Myocyte (in vitro differentiated cells): ENCODE results near the gene CDC37L1. TPM values are rescaled to one million over a fixed set of nuclear protein-coding genes. Genes with fewer than 3 reads are reported as not detected.

Source experiments
- DNase-seq: peaks from one replicate; pipeline ENCODE4 v3.0.0-alpha.2; 2012; ENCODE audit warnings: low read depth
- total RNA-seq: library from RNA; depleted of rRNA; stranded (reverse); fragments of >200 nt; gene quantifications from 2 replicates; pipeline ENCODE4 v1.2.3, GENCODE V29; 2014

CDC37L1 gene
- total RNA-seq, 1 donor from 2014 or later = 78.6 TPM

DNA sequence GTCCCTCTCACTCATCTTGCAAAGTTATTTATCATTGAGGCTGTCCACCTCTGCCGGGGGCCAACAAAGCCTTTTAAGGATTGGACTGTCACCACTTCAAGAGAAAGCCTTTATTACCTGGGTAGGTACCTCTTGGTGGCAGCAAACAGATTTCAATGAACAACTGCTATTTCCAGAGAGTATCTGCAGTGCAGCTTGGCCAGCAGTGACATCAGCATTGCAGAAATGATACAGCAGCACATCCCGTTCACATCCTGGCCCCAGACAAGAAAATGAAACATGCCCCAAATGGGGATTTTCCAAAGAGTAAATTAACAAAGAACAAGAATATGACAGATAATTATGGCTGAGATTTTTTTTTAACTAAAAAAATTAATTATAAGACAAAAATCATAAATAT lies 10.8 kb upstream of the CDC37L1 start:
- DNase-seq = no peak

DNA sequence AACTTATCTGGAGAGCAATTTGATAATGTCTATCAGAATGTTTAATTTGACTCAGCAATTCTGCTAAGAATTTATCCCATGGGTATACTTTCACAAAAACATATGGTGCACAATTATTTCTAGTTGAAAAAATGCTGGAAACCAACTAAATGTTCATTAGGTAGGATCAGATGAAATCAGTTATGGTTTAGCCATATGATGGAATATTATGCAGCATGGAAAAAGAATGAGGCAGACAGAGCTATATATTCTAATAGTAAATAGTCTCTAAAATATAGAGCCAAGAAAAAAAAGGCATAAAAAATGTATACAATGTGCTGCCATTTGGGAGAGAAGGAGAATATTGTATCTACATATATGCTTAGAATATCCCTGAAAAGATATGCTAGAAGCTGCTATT lies 9.5 kb upstream of the CDC37L1 start:
- DNase-seq = no peak

DNA sequence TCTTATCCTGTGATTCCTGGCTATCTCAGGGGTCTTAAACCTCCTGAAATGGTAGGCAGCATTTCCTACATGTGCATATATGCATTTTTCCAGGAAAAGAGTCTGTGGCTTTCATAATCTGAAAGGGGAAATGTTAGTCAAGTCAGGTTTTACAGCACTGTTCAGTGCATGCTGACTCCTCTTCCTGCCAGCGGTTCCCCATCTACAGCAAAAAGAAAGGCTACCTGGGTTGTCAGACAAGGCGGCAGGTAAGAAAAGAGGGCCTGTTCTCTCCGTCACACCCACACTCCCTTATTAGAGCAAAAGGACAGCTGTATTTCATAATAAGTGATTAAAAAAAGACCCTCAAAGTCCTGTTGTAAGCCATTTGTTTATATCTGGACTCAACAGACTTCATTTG lies 8.8 kb upstream of the CDC37L1 start:
- DNase-seq = no peak

DNA sequence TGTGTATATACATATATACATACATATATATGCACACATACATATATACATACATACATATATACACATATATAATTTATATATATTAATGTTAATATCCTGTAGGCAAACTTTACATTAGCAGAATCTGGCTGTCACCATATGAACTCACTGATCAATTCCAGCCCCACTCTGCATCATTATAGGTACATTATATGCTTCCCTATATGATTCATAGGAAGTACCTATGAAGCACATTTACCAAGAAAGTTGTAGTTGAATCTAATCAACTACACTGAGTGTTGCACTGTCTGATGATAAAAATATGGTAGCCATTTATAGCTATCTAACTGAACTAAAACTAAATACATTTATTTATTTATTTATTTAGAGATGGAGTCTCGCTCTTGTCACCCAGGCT lies 7.6 kb upstream of the CDC37L1 start:
- no peak for DNase-seq

DNA sequence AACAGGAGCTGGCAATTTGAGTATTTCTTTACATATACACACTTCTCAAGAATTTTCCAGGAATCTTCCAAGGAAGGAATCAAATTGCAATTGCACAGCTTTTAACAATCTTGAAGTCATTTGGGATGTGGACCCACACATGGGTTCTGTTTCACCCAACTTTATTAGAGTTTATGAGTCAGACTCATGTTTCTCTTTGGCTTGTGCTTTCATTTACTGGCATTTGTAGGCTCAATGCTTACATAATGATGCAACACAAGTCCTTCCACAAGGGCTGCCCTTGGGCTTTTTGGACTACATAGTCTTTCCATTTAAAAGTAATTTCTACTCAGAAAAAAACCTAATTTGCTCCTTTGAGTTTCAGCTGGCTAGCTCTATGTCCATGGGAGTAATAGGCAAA lies 4.6 kb upstream of the CDC37L1 start:
- peak; percentile 21 for DNase-seq

DNA sequence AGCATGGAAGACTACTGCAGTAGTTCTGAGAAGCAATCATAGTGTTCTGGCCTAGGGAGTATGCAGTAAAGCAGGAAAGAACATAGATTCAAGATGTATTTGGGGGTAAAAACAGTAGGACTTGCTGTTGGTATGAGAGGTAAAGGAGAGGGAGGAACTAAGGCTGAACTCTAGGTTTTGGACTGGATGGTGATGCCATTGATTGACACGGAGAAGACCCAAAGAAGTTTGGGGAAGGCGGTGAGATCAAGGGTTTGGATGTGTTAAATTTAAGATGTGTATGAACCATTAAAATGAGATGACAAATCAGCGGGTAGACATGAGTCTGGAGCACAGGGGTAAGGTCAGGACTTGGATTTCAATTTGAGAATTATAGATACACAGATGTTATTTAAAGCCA lies 2.0 kb upstream of the CDC37L1 start:
- DNase-seq = no peak

DNA sequence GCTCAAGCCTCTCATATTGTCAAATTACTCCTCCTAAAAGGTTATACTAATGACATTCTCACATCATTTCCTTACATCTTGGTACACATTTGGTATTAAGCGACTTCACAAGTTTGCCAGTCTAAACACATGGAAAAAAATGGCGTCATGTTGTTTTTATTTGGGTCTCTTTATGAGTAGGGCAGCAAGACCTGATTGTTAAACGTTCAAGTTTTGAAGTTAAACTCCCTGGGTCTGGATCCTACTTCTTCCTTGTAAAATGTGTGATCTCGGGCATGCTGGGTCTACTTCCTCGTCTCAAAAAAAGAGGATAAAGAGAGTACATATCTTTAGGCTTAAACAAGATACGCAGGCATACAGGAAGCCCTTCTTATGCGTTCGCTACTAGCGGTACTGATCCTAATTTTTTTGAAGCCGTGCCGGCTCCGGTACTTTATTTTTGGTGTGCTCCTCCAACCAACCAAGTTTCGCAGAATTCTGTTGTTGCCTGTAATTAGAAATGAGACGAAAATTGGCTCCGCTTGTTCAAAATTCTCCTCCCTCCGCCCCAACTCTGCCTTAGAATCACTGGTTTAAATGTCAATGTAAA lies 596 bp upstream of the CDC37L1 start:
- DNase-seq = peak; percentile 56

DNA sequence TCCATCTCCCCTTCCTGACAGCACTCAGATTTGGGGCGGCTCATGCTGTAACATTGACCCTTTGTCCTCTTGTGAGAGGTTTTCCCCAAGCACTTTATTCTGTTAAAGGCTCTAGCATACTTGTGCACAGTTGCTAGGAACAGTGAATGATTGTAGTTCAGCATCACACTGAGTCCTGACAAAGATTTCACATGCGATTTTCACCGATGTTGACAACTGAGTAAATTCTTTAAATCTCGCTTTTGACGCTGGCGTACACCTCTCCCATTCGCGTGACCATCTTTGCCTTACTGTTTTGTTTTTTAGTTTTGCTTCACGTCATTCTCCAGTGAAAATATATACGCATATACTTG lies 780 bp downstream of the CDC37L1 start:
- no peak for DNase-seq

DNA sequence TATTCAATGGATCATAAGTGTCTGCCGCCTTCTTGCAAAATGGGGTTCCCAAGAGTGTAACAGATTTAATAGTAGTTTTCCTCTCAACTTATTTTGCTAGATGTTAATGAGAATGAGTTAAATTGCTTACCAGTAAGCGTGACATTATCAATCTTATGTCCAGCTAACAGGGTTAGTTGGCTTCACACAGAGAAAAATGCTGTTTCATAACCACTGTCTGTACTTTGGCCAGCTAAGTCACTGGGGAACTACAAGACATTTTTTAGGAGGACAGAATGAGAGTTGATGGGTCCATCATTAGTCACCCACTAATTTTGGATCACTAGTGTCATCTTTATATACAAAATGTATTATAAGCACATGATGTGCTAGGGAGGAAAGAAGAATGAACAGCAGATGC lies 1.4 kb downstream of the CDC37L1 start:
- DNase-seq = peak; percentile 82

DNA sequence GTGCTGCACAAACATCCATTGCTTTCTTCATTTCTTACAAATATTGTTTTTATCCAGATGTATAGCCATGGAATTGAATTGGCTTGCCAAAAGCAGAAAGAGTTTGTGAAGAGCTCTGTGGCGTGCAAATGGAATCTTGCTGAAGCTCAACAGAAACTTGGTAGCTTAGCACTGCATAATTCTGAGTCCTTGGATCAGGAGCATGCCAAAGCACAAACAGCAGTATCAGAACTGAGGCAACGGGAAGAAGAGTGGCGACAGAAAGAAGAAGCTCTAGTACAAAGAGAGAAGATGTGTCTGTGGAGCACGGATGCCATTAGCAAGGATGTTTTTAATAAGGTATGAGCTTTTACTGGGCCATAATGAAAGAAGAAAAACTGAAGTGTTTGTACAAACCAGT lies 5.5 kb downstream of the CDC37L1 start:
- no peak for DNase-seq

DNA sequence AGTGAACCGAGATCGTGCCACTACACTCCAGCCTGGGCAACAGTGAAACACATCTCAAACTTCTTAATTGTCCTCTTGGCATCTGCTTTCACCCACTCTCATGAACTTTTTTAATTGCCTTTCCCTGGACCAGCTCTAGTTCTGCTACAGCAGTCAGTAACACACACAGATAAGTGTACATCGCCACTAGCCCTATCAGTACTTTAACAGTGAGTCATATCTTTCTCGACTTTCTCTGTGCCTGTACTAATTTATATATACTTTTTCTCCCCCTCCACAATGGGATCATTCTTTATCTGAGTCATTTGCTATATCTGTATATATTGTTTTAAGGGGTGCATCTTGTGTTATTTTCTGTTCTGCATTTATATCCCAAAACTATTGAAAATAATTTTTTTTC lies 6.7 kb downstream of the CDC37L1 start:
- DNase-seq = no peak

DNA sequence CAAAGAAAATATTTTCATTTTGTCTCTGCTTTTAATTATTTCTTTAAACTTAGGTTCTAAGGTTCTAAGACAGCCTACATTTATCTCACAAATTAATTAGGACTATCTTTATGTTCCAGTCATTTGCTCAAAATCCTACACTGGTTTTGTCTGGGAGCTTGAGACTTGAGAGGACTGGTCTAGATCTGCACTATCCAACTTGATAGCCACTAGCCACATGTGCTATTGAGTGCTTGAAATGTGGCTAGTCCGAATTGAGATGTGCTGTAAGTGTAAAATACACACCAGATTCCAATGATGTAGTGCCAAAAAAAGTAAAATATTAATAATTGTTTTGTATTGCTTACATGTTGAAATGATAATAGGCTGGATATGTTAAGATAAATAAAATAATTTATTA lies 7.2 kb downstream of the CDC37L1 start:
- DNase-seq = no peak

DNA sequence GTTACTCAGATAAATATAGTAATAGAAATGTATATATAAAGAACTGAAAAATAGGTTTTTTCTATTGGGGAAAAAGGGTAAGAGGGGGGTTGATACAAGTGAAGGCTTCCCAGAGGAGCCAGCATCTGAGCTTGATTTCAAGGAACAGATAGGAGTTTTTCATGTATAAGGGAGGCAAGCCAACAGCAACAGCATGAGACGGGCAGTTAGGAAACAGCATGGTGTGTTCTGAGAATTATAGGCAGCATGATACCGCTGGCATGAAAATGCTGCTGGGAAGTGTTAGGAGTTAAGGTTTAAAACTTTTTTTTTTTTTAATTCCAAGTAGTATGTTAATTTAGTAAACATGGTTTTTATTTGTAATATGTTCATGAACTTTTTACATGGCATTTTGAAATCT lies 9.7 kb downstream of the CDC37L1 start:
- DNase-seq = no peak

DNA sequence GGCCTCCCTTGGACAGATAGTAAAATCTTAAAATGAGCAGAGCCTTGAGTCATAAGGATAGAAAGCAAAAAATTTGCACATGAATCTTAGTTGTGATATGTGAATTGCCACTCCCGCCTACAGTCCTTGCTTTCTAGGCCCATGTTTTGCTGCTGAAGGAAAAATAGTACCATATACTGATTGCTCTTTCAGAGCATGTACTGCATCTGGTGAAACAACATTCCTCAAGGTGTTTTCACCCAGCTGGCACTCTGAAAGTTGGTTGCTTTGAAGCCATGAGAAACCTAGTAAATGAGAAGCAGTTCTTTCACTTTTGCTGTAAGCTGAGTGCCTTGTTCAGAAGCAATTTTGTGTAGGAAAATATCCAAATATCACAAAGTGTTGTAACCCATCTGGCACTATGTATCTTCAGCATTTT lies 10.3 kb downstream of the CDC37L1 start:
- DNase-seq = no peak

DNA sequence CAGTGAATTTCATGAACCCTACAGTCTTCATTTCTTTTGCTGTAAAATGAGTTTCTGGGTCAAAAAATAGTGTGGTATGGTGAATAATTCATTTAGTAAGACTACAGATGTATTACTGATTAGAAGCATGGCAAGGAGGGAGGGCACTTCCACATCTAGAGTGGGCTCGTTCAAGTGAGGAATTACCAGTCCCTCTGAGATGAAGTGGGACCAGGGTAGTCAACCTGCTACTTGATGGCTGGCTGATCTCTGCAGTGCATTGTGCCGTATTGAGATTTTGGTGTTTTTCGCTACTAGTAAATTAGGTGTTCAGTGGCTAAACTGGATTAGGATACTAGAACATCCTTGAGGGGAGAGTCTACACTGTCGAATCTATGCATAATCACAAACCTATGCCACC lies 10.8 kb downstream of the CDC37L1 start:
- no peak for DNase-seq

DNA sequence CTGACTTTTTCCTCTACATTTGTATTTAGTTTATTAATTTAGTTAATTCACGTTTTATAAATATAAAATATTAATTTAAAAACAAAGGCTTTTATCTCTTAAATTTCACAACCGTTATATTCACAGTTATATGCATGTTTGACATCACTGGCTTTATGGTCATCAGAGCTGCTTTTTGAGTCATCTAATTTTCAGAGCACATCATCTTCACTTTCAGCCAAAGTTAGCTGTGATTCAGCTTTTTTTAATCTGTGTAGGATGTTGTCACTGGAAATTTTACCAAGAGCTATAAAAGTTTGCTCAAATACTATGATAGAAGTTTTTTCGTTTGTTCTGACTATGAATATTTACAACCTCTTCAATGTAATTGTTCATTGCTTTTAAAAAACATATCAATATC lies 12.4 kb downstream of the CDC37L1 start:
- peak; percentile 5 for DNase-seq

DNA sequence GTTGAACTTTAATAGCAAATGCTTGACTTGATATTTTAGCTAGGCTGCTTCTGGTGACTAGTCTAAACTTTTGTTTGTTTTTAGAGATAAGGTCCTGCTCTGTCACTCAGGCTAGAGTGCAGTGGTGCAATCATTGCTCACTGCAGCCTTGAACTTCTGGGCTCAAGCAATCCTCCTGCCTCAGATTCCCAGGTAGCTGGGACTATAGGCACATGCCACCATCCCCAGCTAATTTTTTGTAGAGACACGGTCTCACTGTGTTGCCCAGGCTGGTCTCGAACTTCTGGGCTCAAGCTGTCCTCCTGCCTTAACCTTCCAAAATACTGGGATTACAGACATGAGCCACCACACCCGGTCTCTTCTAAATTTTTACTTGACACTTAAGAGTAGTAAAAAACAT lies 20.7 kb downstream of the CDC37L1 start:
- DNase-seq = no peak

DNA sequence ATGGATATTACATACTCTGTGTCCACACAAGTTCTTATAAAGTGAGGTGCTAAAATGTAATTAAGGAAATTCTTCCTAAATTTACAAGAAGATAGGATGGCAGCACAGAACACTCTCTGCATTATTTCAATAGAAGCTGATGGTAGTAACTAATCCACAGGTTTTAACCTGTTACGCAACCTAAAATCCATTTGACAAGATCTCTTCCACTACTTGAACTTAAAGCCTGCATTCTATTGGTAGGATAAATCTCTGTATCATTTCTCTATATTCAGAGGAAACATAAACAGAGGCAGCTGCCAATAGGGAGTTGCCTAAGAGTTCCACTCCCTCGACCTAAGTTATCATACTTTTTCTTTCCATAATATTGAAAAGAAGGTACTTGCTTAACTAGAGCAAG lies 21.6 kb downstream of the CDC37L1 start:
- no peak for DNase-seq

DNA sequence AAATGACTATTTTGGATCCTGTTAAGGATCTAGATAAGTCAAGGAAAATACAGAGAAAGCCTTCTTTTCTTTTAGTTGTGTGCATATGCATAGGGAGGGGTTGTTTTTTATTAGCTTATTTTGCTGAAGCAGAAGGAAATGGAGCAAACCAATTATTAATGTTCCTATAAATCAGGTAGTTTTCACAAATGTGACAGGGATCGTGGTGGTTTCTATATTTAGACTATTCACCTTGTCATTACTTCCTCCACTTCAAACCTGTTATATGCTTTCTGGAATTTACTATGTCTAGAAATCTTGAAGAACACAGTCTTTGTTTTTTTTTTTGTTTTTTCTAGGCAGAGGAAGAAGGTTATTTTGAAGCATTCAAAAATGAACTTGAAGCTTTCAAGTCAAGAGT lies 22.2 kb downstream of the CDC37L1 start:
- no peak for DNase-seq

DNA sequence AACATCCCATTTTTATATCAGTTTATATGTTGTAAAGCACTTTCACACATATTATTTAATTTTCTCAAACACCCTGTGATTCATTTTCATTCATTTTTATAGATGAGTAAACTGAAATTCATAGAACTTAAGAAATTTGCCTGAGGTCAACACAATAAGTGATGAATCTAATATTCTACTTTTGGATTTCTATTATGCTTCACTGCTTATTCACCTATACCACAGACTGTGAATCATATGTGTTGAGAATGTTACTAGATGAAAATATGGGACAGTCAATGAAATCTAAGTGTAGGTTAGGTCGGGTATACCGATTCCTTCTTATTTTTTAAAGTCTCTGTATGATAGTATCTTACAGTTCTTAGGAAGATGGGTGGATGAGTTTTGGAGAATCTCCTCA lies 24.8 kb downstream of the CDC37L1 start:
- no peak for DNase-seq

DNA sequence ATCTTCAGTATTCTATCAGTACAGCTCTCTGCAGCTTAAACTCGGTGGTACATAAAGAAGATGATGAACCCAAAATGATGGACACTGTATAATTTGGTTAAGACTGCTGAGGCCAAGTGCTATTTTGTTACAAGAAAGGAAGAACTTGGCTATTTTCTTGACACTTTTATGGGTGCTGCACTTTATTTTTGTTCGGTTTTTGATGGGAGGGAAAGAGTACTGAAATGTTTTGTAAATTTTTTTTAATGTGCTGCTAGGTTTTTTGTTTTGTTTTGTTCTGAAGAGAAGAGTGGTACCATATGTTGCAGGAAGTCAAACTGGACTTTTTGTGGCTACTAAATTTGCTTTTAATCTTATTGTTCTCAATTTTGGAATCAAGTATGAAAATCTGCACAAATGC lies 26.7 kb downstream of the CDC37L1 start:
- no peak for DNase-seq

DNA sequence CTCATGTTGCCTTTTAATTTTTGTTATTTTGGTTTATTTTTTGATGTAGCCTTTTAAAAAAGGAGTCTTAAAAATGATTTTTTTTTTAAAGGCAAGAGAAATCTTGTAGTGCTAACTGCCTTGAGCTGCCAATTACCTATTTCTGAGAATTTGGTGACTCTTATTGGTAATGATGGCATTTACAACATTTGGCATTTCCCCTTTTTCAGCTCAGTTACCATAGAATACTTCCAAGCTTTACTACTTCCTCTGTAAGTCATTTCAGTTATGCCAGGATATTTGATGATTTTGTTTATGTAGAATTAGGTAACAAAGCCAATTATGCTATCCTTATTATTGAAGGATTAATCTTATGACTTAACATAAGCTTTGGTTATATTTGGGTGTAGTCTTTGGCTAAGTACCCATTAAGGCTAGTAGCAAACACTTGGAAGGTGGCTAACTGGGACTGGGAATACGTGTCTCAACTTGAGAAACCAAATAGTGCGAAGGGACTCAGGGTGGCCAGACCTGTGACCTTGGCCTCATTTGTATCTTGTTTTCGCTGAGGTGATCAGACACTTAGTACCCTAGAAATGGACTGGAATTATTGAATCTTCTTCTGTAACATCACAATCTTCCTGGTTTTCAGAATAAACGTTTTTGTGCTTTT lies 27.7 kb downstream of the CDC37L1 start:
- DNase-seq = no peak

DNA sequence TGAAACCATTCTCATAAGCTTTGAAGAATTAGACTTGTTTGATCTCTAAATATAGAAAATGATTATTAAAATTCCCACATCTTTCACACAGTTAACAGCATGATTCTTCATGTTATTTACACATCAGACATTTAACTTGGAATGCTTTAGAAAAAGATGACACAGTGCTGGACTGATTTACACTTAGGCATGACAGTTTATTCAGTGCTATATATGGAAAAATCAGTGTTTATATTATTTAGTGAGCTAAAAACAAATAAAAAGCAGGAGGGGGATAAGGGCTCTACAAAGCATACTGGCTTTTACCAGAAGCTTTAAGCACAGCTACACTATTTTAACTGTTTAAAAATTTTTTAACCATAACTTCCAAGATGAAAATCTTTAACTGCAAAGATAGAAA lies 30.0 kb downstream of the CDC37L1 start:
- no peak for DNase-seq

DNA sequence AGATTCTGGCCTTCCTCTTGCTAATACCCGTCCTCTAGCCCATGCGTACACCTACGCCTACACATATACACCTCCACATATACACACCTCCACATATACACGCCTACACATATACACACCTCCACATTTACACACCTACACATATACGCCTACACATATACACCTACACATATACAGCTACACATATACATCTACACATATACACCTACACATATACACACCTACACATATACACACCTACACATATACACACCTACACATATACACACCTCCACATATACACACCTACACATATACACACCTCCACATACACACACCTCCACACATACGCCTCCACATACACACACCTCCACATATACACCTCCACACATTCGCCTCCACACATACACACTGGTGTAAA lies 34.5 kb downstream of the CDC37L1 start:
- DNase-seq = no peak
